OCI-LY3 (cell line): Measurements from ENCODE around the gene DPP3.

Source experiments
- EZH2phosphoT487 ChIP-seq: fragments of 200-600 bp; shearing (Covaris generic); IDR thresholded peaks from 2 replicates; pipeline ENCODE4 v1.6.1; 2018; ENCODE audit warnings: antibody characterized with exemption, mixed run types, low read depth
- TF ChIP-seq, protein P1 (sequence below): fragments of 200-600, 300-600 bp; sonication (generic); IDR thresholded peaks from 2 replicates; pipeline ENCODE4 v1.5.1; 2014; ENCODE audit warnings: antibody characterized with exemption, low read length, low read depth

DNA sequence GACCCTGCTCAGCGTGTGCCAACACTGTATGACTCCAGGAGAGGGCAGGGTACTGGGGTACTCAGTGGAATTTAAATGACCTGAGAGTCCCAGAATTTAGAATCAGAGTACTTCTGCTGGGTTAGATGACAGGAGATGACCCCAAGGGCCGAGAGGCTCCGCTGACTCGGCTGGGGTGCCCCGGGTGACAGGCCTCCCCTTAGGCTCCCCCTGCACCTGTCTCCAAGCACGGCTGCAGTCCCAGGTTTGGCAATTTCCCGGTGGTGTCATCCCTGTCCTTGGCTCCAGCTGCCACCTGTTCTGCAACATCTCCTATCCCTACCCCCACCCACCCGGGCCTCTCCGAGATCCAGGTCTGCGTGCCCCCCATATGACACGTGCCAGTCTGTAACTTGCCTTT lies 67.8 kb downstream of the DPP3 start:
- TF ChIP-seq, protein P1, sequence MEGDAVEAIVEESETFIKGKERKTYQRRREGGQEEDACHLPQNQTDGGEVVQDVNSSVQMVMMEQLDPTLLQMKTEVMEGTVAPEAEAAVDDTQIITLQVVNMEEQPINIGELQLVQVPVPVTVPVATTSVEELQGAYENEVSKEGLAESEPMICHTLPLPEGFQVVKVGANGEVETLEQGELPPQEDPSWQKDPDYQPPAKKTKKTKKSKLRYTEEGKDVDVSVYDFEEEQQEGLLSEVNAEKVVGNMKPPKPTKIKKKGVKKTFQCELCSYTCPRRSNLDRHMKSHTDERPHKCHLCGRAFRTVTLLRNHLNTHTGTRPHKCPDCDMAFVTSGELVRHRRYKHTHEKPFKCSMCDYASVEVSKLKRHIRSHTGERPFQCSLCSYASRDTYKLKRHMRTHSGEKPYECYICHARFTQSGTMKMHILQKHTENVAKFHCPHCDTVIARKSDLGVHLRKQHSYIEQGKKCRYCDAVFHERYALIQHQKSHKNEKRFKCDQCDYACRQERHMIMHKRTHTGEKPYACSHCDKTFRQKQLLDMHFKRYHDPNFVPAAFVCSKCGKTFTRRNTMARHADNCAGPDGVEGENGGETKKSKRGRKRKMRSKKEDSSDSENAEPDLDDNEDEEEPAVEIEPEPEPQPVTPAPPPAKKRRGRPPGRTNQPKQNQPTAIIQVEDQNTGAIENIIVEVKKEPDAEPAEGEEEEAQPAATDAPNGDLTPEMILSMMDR = no peak
- TF ChIP-seq EZH2phosphoT487 = no peak
